VCaP (cell line): Measurements from ENCODE around the gene ZNRF4.
"Not testable (repeated sequence)": the region's sequence is repeated elsewhere in the genome, so short reads cannot be mapped to it uniquely, and the experiment has no call there.

ENCODE experiments used
- H3K27ac ChIP-seq: fragments of 450-650 bp; 2 replicates; pipeline ENCODE4 v1.5.1; 2017
- CTCF ChIP-seq: fragments of 450-650 bp; conservative IDR thresholded peaks from 2 replicates; pipeline ENCODE4 v1.5.1; 2017; ENCODE audit warnings: mild to moderate bottlenecking, moderate library complexity

ZNRF4 gene

GRCh38 chr19:5455367-5456129 lies at the start of gene ZNRF4:
Gene ZNRF4, plus strand, starts transcription at chr19:5455417. Its CDS starts 75 bp downstream, at chr19:5455492.
- no peak for TF ChIP-seq CTCF

GRCh38 chr19:5406198-5406597 lies 49.0 kb upstream of the ZNRF4 start:
- not testable (repeated sequence) for H3K27ac ChIP-seq

More at GRCh38 chr19:5455367-5456129, at the start of gene ZNRF4:
- H3K27ac ChIP-seq: no peak within 1 kb of the TSS

- TF ChIP-seq CTCF: no peak
- H3K27ac ChIP-seq: no peak overlapping the region
These were observed 48.4 kb upstream of the ZNRF4 start for GRCh38 chr19:5406816-5407215.

GRCh38 chr19:5407356-5407755 lies 47.9 kb upstream of the ZNRF4 start:
- TF ChIP-seq CTCF: no peak
- no peak overlapping the region for H3K27ac ChIP-seq

GRCh38 chr19:5417495-5418436 lies 37.5 kb upstream of the ZNRF4 start:
- TF ChIP-seq CTCF: no peak
- no peak overlapping the region for H3K27ac ChIP-seq

- H3K27ac ChIP-seq: no peak overlapping the region
- TF ChIP-seq CTCF: no peak
These were observed 36.5 kb upstream of the ZNRF4 start for GRCh38 chr19:5418677-5419076.

- no peak for TF ChIP-seq CTCF
- no peak overlapping the region for H3K27ac ChIP-seq
These were observed 34.3 kb upstream of the ZNRF4 start for GRCh38 chr19:5420953-5421352.
